Liver (tissue), 3 donors: Measurements from ENCODE around the gene HTR1B.

Source experiments
- EGR1 ChIP-seq, 2 donors: IDR thresholded peaks; 2 replicates each; pipeline ENCODE4 v1.6.1; 2016 to 2018; ENCODE audit warnings: antibody characterized with exemption in 2 of 2, low read depth in 2 of 2
- FOXA1 ChIP-seq: IDR thresholded peaks from 2 replicates; pipeline ENCODE4 v1.6.1; 2016; ENCODE audit warnings: antibody characterized with exemption
- GABPA ChIP-seq, 2 donors: IDR thresholded peaks in 1 of 2; conservative IDR thresholded peaks in 1 of 2; 2 replicates each; pipeline ENCODE4 v1.6.1; 2016; ENCODE audit warnings: antibody characterized with exemption in 2 of 2, mild to moderate bottlenecking in 1 of 2, moderate library complexity in 1 of 2
- JUND ChIP-seq, 2 donors: IDR thresholded peaks; 2 replicates each; pipeline ENCODE4 v1.6.1; 2016; ENCODE audit warnings: antibody characterized with exemption in 2 of 2
- RAD21 ChIP-seq, 2 donors: IDR thresholded peaks; 2 replicates each; pipeline ENCODE4 v1.6.1; 2016; ENCODE audit warnings: antibody characterized with exemption in 2 of 2, mild to moderate bottlenecking in 2 of 2
- RXRA ChIP-seq, 2 donors: IDR thresholded peaks; 2 replicates each; pipeline ENCODE4 v1.6.1; 2017 to 2018; ENCODE audit warnings: antibody characterized with exemption in 2 of 2, mild to moderate bottlenecking in 1 of 2
- SP1 ChIP-seq: IDR thresholded peaks from 2 replicates; pipeline ENCODE4 v1.6.1; 2018; ENCODE audit warnings: antibody characterized with exemption, mild to moderate bottlenecking
- TAF1 ChIP-seq: conservative IDR thresholded peaks from 2 replicates; pipeline ENCODE4 v1.6.1; 2016; ENCODE audit warnings: antibody characterized with exemption, mild to moderate bottlenecking
- TF ChIP-seq, protein P1 (sequence below): fragments of 150-350 bp; IDR thresholded peaks from 2 replicates; pipeline ENCODE4 v1.5.1; 2017; ENCODE audit warnings: improper control_type of control experiment, low read depth, low read length; ENCODE audit not compliant: missing input control
- TF ChIP-seq, protein P2 (sequence below): IDR thresholded peaks from 2 replicates; pipeline ENCODE4 v1.6.1; 2016; ENCODE audit warnings: antibody characterized with exemption, mild to moderate bottlenecking
- donor health status: healthy.
- donor health status: healthy.

DNA sequence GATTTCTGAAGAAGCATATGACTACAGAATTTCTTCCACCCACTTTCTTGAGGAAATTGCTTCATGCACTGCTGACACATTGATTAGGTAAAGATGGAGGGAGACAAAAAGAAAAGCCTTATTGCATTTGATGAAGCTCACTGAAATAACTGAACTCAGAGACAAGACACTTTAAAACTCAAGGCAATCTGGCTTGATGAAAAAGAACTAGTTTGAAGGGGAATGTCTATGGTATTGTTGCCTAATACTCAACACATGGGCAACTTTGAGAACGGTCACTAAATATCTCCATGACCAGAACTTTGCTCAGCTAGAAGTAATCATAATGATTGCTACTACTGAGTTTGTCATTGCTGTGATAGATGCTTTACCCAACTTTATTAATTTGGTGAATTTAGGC lies 38.1 kb downstream of the HTR1B start:
- TF ChIP-seq, protein P1, sequence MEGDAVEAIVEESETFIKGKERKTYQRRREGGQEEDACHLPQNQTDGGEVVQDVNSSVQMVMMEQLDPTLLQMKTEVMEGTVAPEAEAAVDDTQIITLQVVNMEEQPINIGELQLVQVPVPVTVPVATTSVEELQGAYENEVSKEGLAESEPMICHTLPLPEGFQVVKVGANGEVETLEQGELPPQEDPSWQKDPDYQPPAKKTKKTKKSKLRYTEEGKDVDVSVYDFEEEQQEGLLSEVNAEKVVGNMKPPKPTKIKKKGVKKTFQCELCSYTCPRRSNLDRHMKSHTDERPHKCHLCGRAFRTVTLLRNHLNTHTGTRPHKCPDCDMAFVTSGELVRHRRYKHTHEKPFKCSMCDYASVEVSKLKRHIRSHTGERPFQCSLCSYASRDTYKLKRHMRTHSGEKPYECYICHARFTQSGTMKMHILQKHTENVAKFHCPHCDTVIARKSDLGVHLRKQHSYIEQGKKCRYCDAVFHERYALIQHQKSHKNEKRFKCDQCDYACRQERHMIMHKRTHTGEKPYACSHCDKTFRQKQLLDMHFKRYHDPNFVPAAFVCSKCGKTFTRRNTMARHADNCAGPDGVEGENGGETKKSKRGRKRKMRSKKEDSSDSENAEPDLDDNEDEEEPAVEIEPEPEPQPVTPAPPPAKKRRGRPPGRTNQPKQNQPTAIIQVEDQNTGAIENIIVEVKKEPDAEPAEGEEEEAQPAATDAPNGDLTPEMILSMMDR, result no peak
- TF ChIP-seq FOXA1 (no peak), GABPA (IDR thresholded peaks at IDR 0.05 in 1 of 2, conservative IDR thresholded peaks at IDR 0.05 in 1 of 2) (no peak), JUND (IDR thresholded peaks at IDR 0.05) (no peak), RAD21 (IDR thresholded peaks at IDR 0.05) (no peak), SP1 (no peak), TAF1 (no peak), EGR1 (IDR thresholded peaks at IDR 0.05; ENCODE audit: low read depth in 2 of 2) (no peak), RXRA (IDR thresholded peaks at IDR 0.05) (no peak)
- TF ChIP-seq, protein P2, sequence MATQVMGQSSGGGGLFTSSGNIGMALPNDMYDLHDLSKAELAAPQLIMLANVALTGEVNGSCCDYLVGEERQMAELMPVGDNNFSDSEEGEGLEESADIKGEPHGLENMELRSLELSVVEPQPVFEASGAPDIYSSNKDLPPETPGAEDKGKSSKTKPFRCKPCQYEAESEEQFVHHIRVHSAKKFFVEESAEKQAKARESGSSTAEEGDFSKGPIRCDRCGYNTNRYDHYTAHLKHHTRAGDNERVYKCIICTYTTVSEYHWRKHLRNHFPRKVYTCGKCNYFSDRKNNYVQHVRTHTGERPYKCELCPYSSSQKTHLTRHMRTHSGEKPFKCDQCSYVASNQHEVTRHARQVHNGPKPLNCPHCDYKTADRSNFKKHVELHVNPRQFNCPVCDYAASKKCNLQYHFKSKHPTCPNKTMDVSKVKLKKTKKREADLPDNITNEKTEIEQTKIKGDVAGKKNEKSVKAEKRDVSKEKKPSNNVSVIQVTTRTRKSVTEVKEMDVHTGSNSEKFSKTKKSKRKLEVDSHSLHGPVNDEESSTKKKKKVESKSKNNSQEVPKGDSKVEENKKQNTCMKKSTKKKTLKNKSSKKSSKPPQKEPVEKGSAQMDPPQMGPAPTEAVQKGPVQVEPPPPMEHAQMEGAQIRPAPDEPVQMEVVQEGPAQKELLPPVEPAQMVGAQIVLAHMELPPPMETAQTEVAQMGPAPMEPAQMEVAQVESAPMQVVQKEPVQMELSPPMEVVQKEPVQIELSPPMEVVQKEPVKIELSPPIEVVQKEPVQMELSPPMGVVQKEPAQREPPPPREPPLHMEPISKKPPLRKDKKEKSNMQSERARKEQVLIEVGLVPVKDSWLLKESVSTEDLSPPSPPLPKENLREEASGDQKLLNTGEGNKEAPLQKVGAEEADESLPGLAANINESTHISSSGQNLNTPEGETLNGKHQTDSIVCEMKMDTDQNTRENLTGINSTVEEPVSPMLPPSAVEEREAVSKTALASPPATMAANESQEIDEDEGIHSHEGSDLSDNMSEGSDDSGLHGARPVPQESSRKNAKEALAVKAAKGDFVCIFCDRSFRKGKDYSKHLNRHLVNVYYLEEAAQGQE, result no peak
